ES-I3 (cell line): ENCODE data around the gene CXCL17.

Experiments used
- H3K36me3 ChIP-seq: 2 replicates; pipeline ENCODE4 v1.6.1; 2013; ENCODE audit warnings: mild to moderate bottlenecking, low read length, control low read depth, moderate library complexity; ENCODE audit not compliant: insufficient read depth
- H3K4me1 ChIP-seq: 2 replicates; pipeline ENCODE4 v1.6.1; 2013; ENCODE audit warnings: mild to moderate bottlenecking, control low read depth, low read length; ENCODE audit not compliant: insufficient read depth
- H3K9ac ChIP-seq: 2 replicates; pipeline ENCODE4 v1.6.1; 2013; ENCODE audit warnings: low read depth, mild to moderate bottlenecking, low read length, moderate library complexity
- H3K9me3 ChIP-seq: 2 replicates; pipeline ENCODE4 v1.6.1; 2013; ENCODE audit warnings: mild to moderate bottlenecking, low read length, moderate library complexity; ENCODE audit not compliant: control insufficient read depth, insufficient read depth

The CXCL17 gene

GRCh38 chr19:42386974-42387707 is 55.6 kb downstream of the CXCL17 start:
- Histone ChIP-seq H3K4me1 (peaks cover 8% of the 10 kb centered on the region; the same call in 1 of the 2 replicates), H3K9me3 (no peaks in the 10 kb centered on the region), H3K9ac (peak overlapping the region; percentile 65), H3K36me3 (no peaks in the 10 kb centered on the region)

- H3K36me3 ChIP-seq: no peaks in the 10 kb centered on the region; the same call in 1 of the 2 replicates
- H3K4me1 ChIP-seq: peaks cover 6% of the 10 kb centered on the region; the same call in 1 of the 2 replicates
- no peak overlapping the region for H3K9ac ChIP-seq
- no peaks in the 10 kb centered on the region for H3K9me3 ChIP-seq
Observed at GRCh38 chr19:42380155-42380554, 62.6 kb downstream of the CXCL17 start.
